H9 (cell line): ENCODE data around the gene GDNF. TPM values are rescaled to one million over a fixed set of nuclear protein-coding genes. Genes with fewer than 3 reads are reported as not detected.

Experiments used
- DNase-seq: peaks from one replicate; pipeline ENCODE4 v3.0.0-alpha.2; 2017
- H2AFZ ChIP-seq: one replicate; pipeline ENCODE4 v1.6.1; 2013; ENCODE audit warnings: mild to moderate bottlenecking, low read length, control low read depth, moderate library complexity
- H2AK5ac ChIP-seq: 2 replicates; pipeline ENCODE4 v1.6.1; 2013; ENCODE audit warnings: low read length, control low read depth, mixed read lengths; ENCODE audit not compliant: insufficient read length
- H2BK120ac ChIP-seq: one replicate; pipeline ENCODE4 v1.6.1; 2013; ENCODE audit warnings: low read depth, mild to moderate bottlenecking, low read length, control low read depth, inconsistent platforms; ENCODE audit not compliant: poor library complexity, severe bottlenecking
- H2BK12ac ChIP-seq: 2 replicates; pipeline ENCODE4 v1.6.1; 2013; ENCODE audit warnings: low read length, control low read depth, mixed read lengths, low read depth; ENCODE audit not compliant: insufficient read length
- H2BK15ac ChIP-seq: 2 replicates; pipeline ENCODE4 v1.6.1; 2013; ENCODE audit warnings: low read depth, low read length, control low read depth
- H2BK20ac ChIP-seq: one replicate; pipeline ENCODE4 v1.6.1; 2013; ENCODE audit warnings: low read depth, mild to moderate bottlenecking, low read length, control low read depth, inconsistent platforms; ENCODE audit not compliant: poor library complexity, severe bottlenecking
- H2BK5ac ChIP-seq: 2 replicates; pipeline ENCODE4 v1.6.1; 2013; ENCODE audit warnings: low read length, control low read depth, mixed read lengths; ENCODE audit not compliant: insufficient read length
- H3K14ac ChIP-seq: 2 replicates; pipeline ENCODE4 v1.6.1; 2013; ENCODE audit warnings: low read length, control low read depth; ENCODE audit not compliant: insufficient read depth
- H3K18ac ChIP-seq: 2 replicates; pipeline ENCODE4 v1.6.1; 2013; ENCODE audit warnings: low read depth, mild to moderate bottlenecking, mixed read lengths, low read length, control low read depth; ENCODE audit not compliant: insufficient read length
- H3K23ac ChIP-seq: 2 replicates; pipeline ENCODE4 v1.6.1; 2013; ENCODE audit warnings: low read length, control low read depth, mixed read lengths, low read depth; ENCODE audit not compliant: insufficient read length
- H3K23me2 ChIP-seq: 2 replicates; pipeline ENCODE4 v1.6.1; 2013; ENCODE audit warnings: low read depth, mild to moderate bottlenecking, mixed read lengths, low read length, control low read depth; ENCODE audit not compliant: insufficient read length, poor library complexity, severe bottlenecking
- H3K27ac ChIP-seq: 2 replicates; pipeline ENCODE4 v1.5.1; 2013; ENCODE audit warnings: low read length, control low read depth, mixed read lengths, low read depth; ENCODE audit not compliant: insufficient read length
- H3K27me3 ChIP-seq: 2 replicates; pipeline ENCODE4 v1.6.1; 2013; ENCODE audit warnings: low read length, control low read depth, inconsistent platforms; ENCODE audit not compliant: insufficient read depth
- H3K4ac ChIP-seq: 2 replicates; pipeline ENCODE4 v1.6.1; 2013; ENCODE audit warnings: low read depth, mild to moderate bottlenecking, control low read depth, inconsistent platforms, low read length, moderate library complexity
- H3K4me1 ChIP-seq: 2 replicates; pipeline ENCODE4 v1.6.1; 2013; ENCODE audit warnings: low read length, control low read depth, inconsistent platforms; ENCODE audit not compliant: insufficient read depth
- H3K4me2 ChIP-seq: 2 replicates; pipeline ENCODE4 v1.6.1; 2013; ENCODE audit warnings: low read length, control low read depth, mixed read lengths; ENCODE audit not compliant: insufficient read length, insufficient read depth
- H3K56ac ChIP-seq: 2 replicates; pipeline ENCODE4 v1.6.1; 2013; ENCODE audit warnings: low read depth, mild to moderate bottlenecking, mixed read lengths, low read length, control low read depth; ENCODE audit not compliant: insufficient read length
- H3K79me1 ChIP-seq: 2 replicates; pipeline ENCODE4 v1.6.1; 2013; ENCODE audit warnings: low read depth, mild to moderate bottlenecking, moderate library complexity, low read length, control low read depth, inconsistent platforms; ENCODE audit not compliant: insufficient read depth, poor library complexity, severe bottlenecking
- H3K79me2 ChIP-seq: 2 replicates; pipeline ENCODE4 v1.6.1; 2013; ENCODE audit warnings: low read length, control low read depth, inconsistent platforms; ENCODE audit not compliant: insufficient read depth
- H3K9ac ChIP-seq: 2 replicates; pipeline ENCODE4 v1.6.1; 2013; ENCODE audit warnings: low read length, control low read depth, mixed read lengths; ENCODE audit not compliant: insufficient read length; ENCODE audit errors: extremely low read depth
- H3K9me3 ChIP-seq: one replicate; pipeline ENCODE4 v1.6.1; 2013; ENCODE audit warnings: low read depth, low read length, inconsistent platforms; ENCODE audit not compliant: control insufficient read depth
- H3T11ph ChIP-seq: one replicate; pipeline ENCODE4 v1.6.1; 2013; ENCODE audit warnings: mild to moderate bottlenecking, low read length, control low read depth, inconsistent platforms
- H4K20me1 ChIP-seq: one replicate; pipeline ENCODE4 v1.6.1; 2013; ENCODE audit not compliant: control insufficient read depth, insufficient read length, insufficient read depth
- H4K5ac ChIP-seq: 2 replicates; pipeline ENCODE4 v1.6.1; 2013; ENCODE audit warnings: low read depth, mild to moderate bottlenecking, mixed read lengths, low read length, control low read depth; ENCODE audit not compliant: insufficient read length
- H4K8ac ChIP-seq: replicated peaks from 2 replicates; pipeline ENCODE4 v1.6.1; 2013; ENCODE audit warnings: low read length, control low read depth, mixed read lengths, low read depth; ENCODE audit not compliant: insufficient read length
- H4K91ac ChIP-seq: 2 replicates; pipeline ENCODE4 v1.6.1; 2013; ENCODE audit warnings: low read depth, mild to moderate bottlenecking, moderate library complexity, mixed read lengths, low read length, control low read depth; ENCODE audit not compliant: insufficient read length
- H3K27ac Mint-ChIP-seq, 3 experiments: 2 replicates in 2 of 3; 3 replicates in 1 of 3; pipeline ENCODE4 v1.8.0; 2020 to 2021; ENCODE audit warnings: mixed read lengths in 3 of 3, mild to moderate bottlenecking in 1 of 3, moderate library complexity in 1 of 3
- H3K27me3 Mint-ChIP-seq: 2 replicates; pipeline ENCODE4 v1.8.0; 2021; ENCODE audit warnings: low read depth, mild to moderate bottlenecking, moderate library complexity, mixed read lengths
- H3K36me3 Mint-ChIP-seq, 3 experiments: 2 replicates in 2 of 3; 3 replicates in 1 of 3; pipeline ENCODE4 v1.8.0; 2020 to 2021; ENCODE audit warnings: low read depth in 3 of 3, mixed read lengths in 3 of 3; ENCODE audit not compliant: insufficient read depth in 1 of 3
- H3K4me1 Mint-ChIP-seq, 2 experiments: 2 replicates each; pipeline ENCODE4 v1.8.0; 2020; ENCODE audit warnings: mixed read lengths in 2 of 2
- H3K4me3 Mint-ChIP-seq, 2 experiments: 2 replicates in 1 of 2; 3 replicates in 1 of 2; pipeline ENCODE4 v1.8.0; 2020 to 2021; ENCODE audit warnings: mild to moderate bottlenecking in 2 of 2, mixed read lengths in 2 of 2, moderate library complexity in 1 of 2
- H3K9me3 Mint-ChIP-seq, 2 experiments: 2 replicates in 1 of 2; 3 replicates in 1 of 2; pipeline ENCODE4 v1.8.0; 2020; ENCODE audit warnings: mild to moderate bottlenecking in 2 of 2, mixed read lengths in 2 of 2, moderate library complexity in 1 of 2
- WGBS: extraction: QIAGEN DNeasy Blood & Tissue Kit; methylation state at CpG from one replicate; pipeline ENCODE4 v1.1.7; 2013; ENCODE audit warnings: missing lambda C conversion rate, low lambda C conversion rate, mixed read lengths; ENCODE audit not compliant: insufficient read length; ENCODE audit errors: extremely low coverage; 5-methylcytosine and 5-hydroxymethylcytosine counted together
- total RNA-seq: library from RNA; stranded (reverse); gene quantifications from 2 replicates; pipeline ENCODE4 v1.2.1, GENCODE V29; 2021
- TF ChIP-seq, protein P1 (sequence below): fragments of 200-600 bp; sonication (generic); conservative IDR thresholded peaks from 3 replicates; pipeline ENCODE4 v1.8.0; 2021; ENCODE audit warnings: antibody characterized with exemption, mild to moderate bottlenecking

GDNF gene
- total RNA-seq, 1 experiment from 2014 or later: not detected

DNA sequence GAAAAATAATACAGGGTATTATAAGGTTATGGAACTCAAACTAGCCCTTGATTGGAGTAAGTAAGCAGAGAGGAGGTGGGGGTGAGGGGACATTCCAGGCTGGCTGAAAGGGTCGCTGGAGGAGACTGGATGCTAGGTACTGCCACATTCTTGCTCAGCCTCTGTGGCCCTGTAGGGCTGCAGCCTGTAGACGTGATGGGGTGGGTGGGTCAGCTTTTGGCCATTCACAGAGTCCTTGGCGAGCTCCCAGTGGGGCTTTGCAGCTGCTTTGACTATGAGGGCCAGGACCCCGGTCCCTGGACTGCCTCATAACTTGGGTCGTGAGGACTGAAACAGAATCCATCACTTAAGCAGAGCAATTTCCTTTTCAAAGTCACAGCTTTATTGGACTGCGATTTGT is 4.2 kb upstream of the GDNF start:
- H4K5ac ChIP-seq: no peak overlapping the region
- peaks cover 39 to 50% of the 10 kb centered on the region in 2 experiments for H3K4me1 Mint-ChIP-seq
- no peak overlapping the region for H3K56ac ChIP-seq
- H2BK15ac ChIP-seq: no peak overlapping the region
- no peak overlapping the region for H2BK120ac ChIP-seq
- H3T11ph ChIP-seq: no peak overlapping the region
- no peak overlapping the region for H3K9ac ChIP-seq
- H4K91ac ChIP-seq: no peak overlapping the region
- H3K14ac ChIP-seq: no peak overlapping the region
- no peak overlapping the region for H2BK5ac ChIP-seq
- no peaks in the 10 kb centered on the region for H3K79me2 ChIP-seq
- H4K8ac ChIP-seq: no peak overlapping the region
- peaks cover 0 to 2% of the 10 kb centered on the region in 2 experiments; a peak in 2 of 5 replicates for H3K9me3 Mint-ChIP-seq
- H3K27ac ChIP-seq: no peak overlapping the region
- no peaks in the 10 kb centered on the region for H3K79me1 ChIP-seq
- no peak overlapping the region for H3K4me2 ChIP-seq
- H3K23me2 ChIP-seq: peaks cover 1% of the 10 kb centered on the region
- no peaks in the 10 kb centered on the region for H4K20me1 ChIP-seq
- no peak overlapping the region for H2AFZ ChIP-seq
- no peaks in the 10 kb centered on the region for H3K9me3 ChIP-seq
- peaks cover 17% of the 10 kb centered on the region; the same call in 1 of the 2 replicates for H3K27me3 ChIP-seq
- H3K36me3 Mint-ChIP-seq: no peaks in the 10 kb centered on the region
- no peak overlapping the region for H3K4ac ChIP-seq
- TF ChIP-seq, protein P1, sequence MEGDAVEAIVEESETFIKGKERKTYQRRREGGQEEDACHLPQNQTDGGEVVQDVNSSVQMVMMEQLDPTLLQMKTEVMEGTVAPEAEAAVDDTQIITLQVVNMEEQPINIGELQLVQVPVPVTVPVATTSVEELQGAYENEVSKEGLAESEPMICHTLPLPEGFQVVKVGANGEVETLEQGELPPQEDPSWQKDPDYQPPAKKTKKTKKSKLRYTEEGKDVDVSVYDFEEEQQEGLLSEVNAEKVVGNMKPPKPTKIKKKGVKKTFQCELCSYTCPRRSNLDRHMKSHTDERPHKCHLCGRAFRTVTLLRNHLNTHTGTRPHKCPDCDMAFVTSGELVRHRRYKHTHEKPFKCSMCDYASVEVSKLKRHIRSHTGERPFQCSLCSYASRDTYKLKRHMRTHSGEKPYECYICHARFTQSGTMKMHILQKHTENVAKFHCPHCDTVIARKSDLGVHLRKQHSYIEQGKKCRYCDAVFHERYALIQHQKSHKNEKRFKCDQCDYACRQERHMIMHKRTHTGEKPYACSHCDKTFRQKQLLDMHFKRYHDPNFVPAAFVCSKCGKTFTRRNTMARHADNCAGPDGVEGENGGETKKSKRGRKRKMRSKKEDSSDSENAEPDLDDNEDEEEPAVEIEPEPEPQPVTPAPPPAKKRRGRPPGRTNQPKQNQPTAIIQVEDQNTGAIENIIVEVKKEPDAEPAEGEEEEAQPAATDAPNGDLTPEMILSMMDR: no peak
- no peak overlapping the region for H3K23ac ChIP-seq
- peak; percentile 60 for DNase-seq
- no peak overlapping the region for H3K4me3 Mint-ChIP-seq
- no peak overlapping the region for H3K27ac Mint-ChIP-seq
- no peak overlapping the region for H2AK5ac ChIP-seq
- no CpG with 5 or more reads among the region's 6 CpGs for WGBS
- peaks cover 11% of the 10 kb centered on the region; the same call in 1 of the 2 replicates for H3K4me1 ChIP-seq
- no peak overlapping the region for H2BK12ac ChIP-seq
- no peak overlapping the region for H2BK20ac ChIP-seq
- H3K18ac ChIP-seq: no peak overlapping the region
- H3K27me3 Mint-ChIP-seq: peaks cover 57% of the 10 kb centered on the region
